Neural crest cell (in vitro differentiated cells): ENCODE results near the gene SHANK1. TPM values are rescaled to one million over a fixed set of nuclear protein-coding genes. Genes with fewer than 3 reads are reported as not detected.

ENCODE experiments used
- DNase-seq: peaks from one replicate; pipeline ENCODE4 v3.0.0; 2021; ENCODE audit warnings: low read depth, mixed read lengths, low spot score
- H3K27ac Mint-ChIP-seq: one replicate; pipeline ENCODE4 v1.8.0; 2021; ENCODE audit warnings: mild to moderate bottlenecking, mixed read lengths; ENCODE audit not compliant: unreplicated experiment
- H3K27me3 Mint-ChIP-seq: 2 replicates; pipeline ENCODE4 v1.8.0; 2021; ENCODE audit warnings: low read depth, mild to moderate bottlenecking, mixed read lengths
- H3K36me3 Mint-ChIP-seq: 2 replicates; pipeline ENCODE4 v1.8.0; 2021; ENCODE audit warnings: low read depth, mild to moderate bottlenecking, mixed read lengths
- H3K4me1 Mint-ChIP-seq: 2 replicates; pipeline ENCODE4 v1.8.0; 2021; ENCODE audit warnings: mixed read lengths
- H3K4me3 Mint-ChIP-seq: one replicate; pipeline ENCODE4 v1.8.0; 2021; ENCODE audit warnings: mild to moderate bottlenecking, mixed read lengths
- H3K9me3 Mint-ChIP-seq: 2 replicates; pipeline ENCODE4 v1.8.0; 2021; ENCODE audit warnings: mixed read lengths
- CTCF ChIP-seq: fragments of 200-600 bp; sonication (generic); conservative IDR thresholded peaks from 2 replicates; pipeline ENCODE4 v1.5.0; 2021; ENCODE audit warnings: antibody characterized with exemption, mild to moderate bottlenecking
- total RNA-seq: library from RNA; stranded (reverse); gene quantifications from 2 replicates; pipeline ENCODE4 v1.2.1, GENCODE V29; 2021

SHANK1 gene
- total RNA-seq, 1 donor from 2014 or later = 6.8 TPM

DNA sequence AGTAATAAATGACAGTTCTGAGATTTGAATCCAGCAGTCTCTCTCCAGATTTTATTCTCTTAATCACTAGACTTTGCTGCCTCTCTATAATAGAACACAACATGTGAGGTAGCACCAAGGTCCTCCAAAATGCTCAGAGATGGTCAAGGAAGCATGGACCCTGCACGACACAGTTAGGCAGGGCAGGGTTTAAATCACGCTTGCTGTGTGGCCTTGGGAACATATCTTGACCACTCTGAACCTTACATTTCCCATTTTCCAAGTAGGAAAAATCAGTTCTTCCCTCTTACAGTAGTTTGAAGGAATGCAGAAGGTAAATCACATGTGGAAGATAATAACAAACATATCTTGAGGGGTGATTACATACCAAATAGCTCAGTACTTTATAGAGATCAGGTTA, 86.2 kb downstream of the SHANK1 start:
- Mint-ChIP-seq H3K36me3 (peaks cover 4% of the 10 kb centered on the region), H3K27me3 (peaks cover 43% of the 10 kb centered on the region), H3K4me3 (no peak overlapping the region), H3K4me1 (peaks cover 2% of the 10 kb centered on the region), H3K9me3 (peaks cover 7% of the 10 kb centered on the region), H3K27ac (no peak overlapping the region)
- TF ChIP-seq CTCF = no peak
- DNase-seq = no peak

DNA sequence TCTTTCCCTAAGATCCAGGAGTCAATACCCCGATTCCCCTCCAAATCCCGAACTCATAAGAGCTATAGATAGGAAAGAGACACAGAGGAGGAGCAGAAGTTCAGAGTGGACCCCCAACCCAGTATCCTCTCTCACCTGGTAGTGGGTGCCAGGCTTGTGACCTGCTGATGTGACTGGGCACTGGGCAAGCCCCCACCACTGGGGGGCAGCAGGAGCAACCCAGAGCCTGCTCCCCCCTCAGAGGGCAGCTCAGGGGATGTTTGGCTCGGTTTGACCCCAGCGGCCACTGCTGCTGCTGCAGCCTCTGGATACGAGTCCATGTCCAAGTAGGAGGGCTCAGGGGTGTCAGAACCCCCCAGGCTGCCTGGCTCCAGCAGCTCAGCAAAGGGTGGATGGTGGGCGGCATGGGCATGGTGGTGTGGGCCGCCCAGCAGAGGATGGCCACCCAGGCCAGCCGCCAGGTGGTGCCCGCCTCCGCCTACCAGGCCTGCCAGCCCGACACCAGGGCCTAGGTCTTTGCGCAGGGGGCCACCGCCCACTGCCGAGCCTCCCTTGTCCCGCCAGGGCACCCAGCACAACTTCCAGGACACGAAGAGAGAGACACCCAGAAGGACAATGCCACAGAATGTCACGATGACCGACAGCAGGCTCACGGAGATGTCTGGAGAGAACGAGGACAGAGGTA, 87.3 kb downstream of the SHANK1 start:
- no peaks in the 10 kb centered on the region for H3K4me1 Mint-ChIP-seq
- peaks cover 40% of the 10 kb centered on the region for H3K27me3 Mint-ChIP-seq
- H3K27ac Mint-ChIP-seq = no peak overlapping the region
- no peak for TF ChIP-seq CTCF
- DNase-seq = no peak
- peaks cover 4% of the 10 kb centered on the region for H3K36me3 Mint-ChIP-seq
- no peak overlapping the region for H3K4me3 Mint-ChIP-seq
- H3K9me3 Mint-ChIP-seq = peaks cover 7% of the 10 kb centered on the region

DNA sequence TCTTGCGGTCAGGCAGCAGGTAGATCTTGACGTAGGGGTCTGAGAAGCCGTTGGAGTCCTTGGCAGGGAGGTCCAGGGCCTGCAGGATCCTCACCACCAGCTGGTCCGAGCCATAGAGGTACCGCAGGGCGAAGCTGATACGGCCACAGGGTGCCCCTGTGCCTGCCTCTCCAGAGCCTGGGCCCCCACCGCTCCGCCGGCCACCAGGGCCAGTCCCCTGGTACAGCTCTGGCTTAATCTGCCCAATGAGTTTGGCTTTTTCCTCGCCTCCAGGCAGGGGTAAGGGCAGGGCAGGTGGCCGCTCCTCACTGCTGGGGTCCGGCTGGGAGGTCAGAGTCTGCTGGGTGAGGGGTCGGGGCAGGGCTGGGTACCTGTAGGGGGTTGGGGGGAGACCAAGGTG, 89.8 kb downstream of the SHANK1 start:
- H3K36me3 Mint-ChIP-seq = peaks cover 4% of the 10 kb centered on the region
- H3K27me3 Mint-ChIP-seq = peaks cover 17% of the 10 kb centered on the region
- no peak overlapping the region for H3K4me3 Mint-ChIP-seq
- DNase-seq = no peak
- H3K27ac Mint-ChIP-seq = no peak overlapping the region
- no peak for TF ChIP-seq CTCF
- peaks cover 7% of the 10 kb centered on the region for H3K9me3 Mint-ChIP-seq
- peaks cover 4% of the 10 kb centered on the region for H3K4me1 Mint-ChIP-seq

DNA sequence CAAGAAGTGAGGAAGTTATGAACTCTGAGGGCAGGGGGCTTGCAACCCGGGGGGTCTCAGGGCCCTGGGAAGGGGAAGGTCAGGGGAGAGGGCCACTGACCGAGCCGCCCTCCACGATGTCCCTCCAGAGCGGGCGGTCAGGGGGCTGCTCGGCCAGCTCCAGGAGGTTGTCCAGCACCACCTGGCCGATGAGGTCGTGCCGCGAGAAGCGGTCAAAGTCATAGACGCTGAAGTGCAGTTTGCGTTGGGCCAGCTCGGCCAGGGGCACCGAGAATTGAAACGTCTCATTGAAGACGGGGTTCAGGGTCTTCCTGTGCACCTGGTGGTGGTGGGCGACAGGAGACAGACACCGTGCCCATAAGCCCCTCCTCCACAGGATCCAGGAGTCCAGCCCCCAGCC, 90.4 kb downstream of the SHANK1 start:
- peaks cover 4% of the 10 kb centered on the region for H3K36me3 Mint-ChIP-seq
- TF ChIP-seq CTCF = no peak
- H3K4me1 Mint-ChIP-seq = peaks cover 4% of the 10 kb centered on the region
- H3K4me3 Mint-ChIP-seq = no peak overlapping the region
- DNase-seq = no peak
- peaks cover 17% of the 10 kb centered on the region for H3K27me3 Mint-ChIP-seq
- H3K27ac Mint-ChIP-seq = no peak overlapping the region
- peaks cover 7% of the 10 kb centered on the region for H3K9me3 Mint-ChIP-seq

GRCh38 chr19:50628551-50628950, 91.1 kb downstream of the SHANK1 start:
- peaks cover 3% of the 10 kb centered on the region for H3K9me3 Mint-ChIP-seq
- peaks cover 2% of the 10 kb centered on the region for H3K36me3 Mint-ChIP-seq
- peaks cover 17% of the 10 kb centered on the region for H3K27me3 Mint-ChIP-seq
- no peak overlapping the region for H3K4me3 Mint-ChIP-seq
- no peak for DNase-seq
- TF ChIP-seq CTCF = no peak
- H3K27ac Mint-ChIP-seq = no peak overlapping the region
- H3K4me1 Mint-ChIP-seq = peaks cover 4% of the 10 kb centered on the region
